K562 (cell line): ENCODE results near the gene MARS1. TPM values are rescaled to one million over a fixed set of nuclear protein-coding genes. Genes with fewer than 3 reads are reported as not detected.

ENCODE experiments used
- ATAC-seq: fragments of 200-7000 bp; cut with Tn5 transposase; 3 replicates; pipeline ENCODE4 v1.9.1; 2020; ENCODE audit warnings: moderate library complexity
- BruUV-seq: library from RNA; stranded (reverse); fragments of 400-500 nt; replicated peaks from 2 replicates; lab custom pipeline; 2021; lab: Mats Ljungman, UMichigan
- CTCF ChIA-PET: fragments of 300-600 bp; formaldehyde crosslinking; extraction: SDS; loops from one replicate; lab custom pipeline; 2021; ENCODE audit warnings: low intra/inter-chr PET ratio; lab: Yijun Ruan, JAX
- POLR2A ChIA-PET: fragments of 300-600, 350-650 bp; sonication (Branson Sonifier 250); formaldehyde crosslinking; extraction: SDS; loops from one replicate; lab custom pipeline; 2021; ENCODE audit warnings: antibody characterized with exemption, inconsistent platforms; lab: Yijun Ruan, JAX
- DNase-seq, 4 experiments: peaks; one replicate each; pipeline versions ENCODE4 v3.0.0 to v3.0.0-alpha.2; 2011 to 2018; ENCODE audit warnings: low spot score in 3 of 4, mixed read lengths in 3 of 4; ENCODE audit errors: extremely low read depth in 1 of 4
- FAIRE-seq: peaks from 2 replicates; lab custom pipeline; 2011; peaks lifted over from hg19 to GRCh38; lab: Jason Lieb, UNC
- H2AFZ ChIP-seq: 2 replicates; pipeline ENCODE4 v1.6.0; 2011; ENCODE audit warnings: low read depth, low read length, control low read depth, inconsistent platforms
- H3K27ac ChIP-seq: fragments of 200-600 bp; 3 replicates; pipeline ENCODE4 v1.8.0; 2011; ENCODE audit warnings: low read depth, mild to moderate bottlenecking, control low read depth, inconsistent platforms, low read length, moderate library complexity, mixed read lengths; ENCODE audit errors: extremely low read depth
- H3K27me3 ChIP-seq, 2 experiments: fragments of 300-600 bp in 1 of 2; 2 replicates in 1 of 2; 3 replicates in 1 of 2; pipeline versions ENCODE4 v1.6.0 to v1.8.0; 2011; ENCODE audit warnings: inconsistent platforms in 2 of 2, low read length in 2 of 2, mild to moderate bottlenecking in 1 of 2, mixed read lengths in 1 of 2, moderate library complexity in 1 of 2; ENCODE audit not compliant: control insufficient read depth in 2 of 2, insufficient read depth in 2 of 2
- H3K36me3 ChIP-seq: fragments of 300-600 bp; 3 replicates; pipeline ENCODE4 v1.8.0; 2011; ENCODE audit warnings: mild to moderate bottlenecking, low read length, inconsistent platforms; ENCODE audit not compliant: control insufficient read depth, insufficient read depth
- H3K4me1 ChIP-seq, 2 experiments: fragments of 200-600 bp in 1 of 2; replicated peaks in 1 of 2; 2 replicates in 1 of 2; 3 replicates in 1 of 2; pipeline versions ENCODE4 v1.5.1 to v1.8.0; 2011; ENCODE audit warnings: inconsistent platforms in 2 of 2, low read length in 2 of 2, mild to moderate bottlenecking in 1 of 2, mixed read lengths in 1 of 2, moderate library complexity in 1 of 2; ENCODE audit not compliant: control insufficient read depth in 2 of 2, insufficient read depth in 2 of 2
- H3K4me2 ChIP-seq: 2 replicates; pipeline ENCODE4 v1.6.1; 2011; ENCODE audit warnings: low read length, control low read depth, inconsistent platforms, mixed read lengths; ENCODE audit not compliant: insufficient read depth
- H3K4me3 ChIP-seq: fragments of 200-600 bp; sonication (generic), shearing (Covaris generic); 2 replicates; pipeline ENCODE4 v1.5.1; 2016; ENCODE audit warnings: control low read depth, inconsistent platforms
- H3K79me2 ChIP-seq: fragments of 200-600 bp; 3 replicates; pipeline ENCODE4 v1.8.0; 2011; ENCODE audit warnings: low read length, inconsistent platforms; ENCODE audit not compliant: control insufficient read depth, insufficient read depth
- H3K9ac ChIP-seq, 2 experiments: 2 replicates each; pipeline versions ENCODE4 v1.6.0 to v1.6.1; 2011; ENCODE audit warnings: low read depth in 2 of 2, low read length in 2 of 2, control low read depth in 1 of 2, inconsistent platforms in 1 of 2, mild to moderate bottlenecking in 1 of 2, mixed read lengths in 1 of 2; ENCODE audit not compliant: insufficient read depth in 1 of 2
- H3K9me1 ChIP-seq: one replicate; pipeline ENCODE4 v1.6.0; 2011; ENCODE audit warnings: inconsistent platforms, mild to moderate bottlenecking, low read length, moderate library complexity; ENCODE audit not compliant: control insufficient read depth, insufficient read depth
- H3K9me3 ChIP-seq: replicated peaks from 2 replicates; pipeline ENCODE4 v1.5.1; 2011; ENCODE audit warnings: low read depth, low read length, inconsistent platforms; ENCODE audit not compliant: control insufficient read depth, insufficient read depth
- H4K20me1 ChIP-seq: replicated peaks from 2 replicates; pipeline ENCODE4 v1.6.1; 2011; ENCODE audit warnings: low read length, inconsistent platforms, mixed read lengths; ENCODE audit not compliant: control insufficient read depth, insufficient read depth
- CEBPG ChIP-seq, 3 experiments: fragments of 200-800 bp in 1 of 3; sonication (Bioruptor generic) in 1 of 3; sonication (generic) in 1 of 3; formaldehyde crosslinking in 1 of 3; IDR thresholded peaks in 2 of 3; conservative IDR thresholded peaks in 1 of 3; 2 replicates each; pipeline versions ENCODE4 v1.6.1 to v1.8.0; 2016 to 2022; ENCODE audit warnings: missing compliant biosample characterization in 2 of 3, missing genetic modification characterization in 2 of 3, mild to moderate bottlenecking in 1 of 3, missing genetic modification reagents in 1 of 3
- CHD1 ChIP-seq: fragments of 200-600 bp; sonication (generic); IDR thresholded peaks from one replicate; pipeline ENCODE4 v1.6.1; 2012; ENCODE audit warnings: mild to moderate bottlenecking, moderate library complexity, low read length, inconsistent platforms
- CSDE1 ChIP-seq, 2 experiments: fragments of 450-650 bp; IDR thresholded peaks; 2 replicates each; pipeline ENCODE4 v1.6.1; 2016; ENCODE audit warnings: mild to moderate bottlenecking in 1 of 2
- KDM5B ChIP-seq: fragments of 200-600 bp; sonication (generic); IDR thresholded peaks from 2 replicates; pipeline ENCODE4 v1.6.1; 2012; ENCODE audit warnings: low read depth, mild to moderate bottlenecking, moderate library complexity, low read length, control low read depth, inconsistent platforms; ENCODE audit not compliant: insufficient replicate concordance
- MAFK ChIP-seq: IDR thresholded peaks from 2 replicates; pipeline ENCODE4 v1.6.1; 2011; ENCODE audit warnings: low read length, improper control_type of control experiment
- NONO ChIP-seq, 2 experiments: fragments of 200-400 bp in 1 of 2; fragments of 450-650 bp in 1 of 2; formaldehyde crosslinking in 1 of 2; IDR thresholded peaks; 2 replicates each; pipeline ENCODE4 v1.6.1; 2017; ENCODE audit warnings: low read depth in 2 of 2, mild to moderate bottlenecking in 2 of 2, moderate library complexity in 2 of 2, low read length in 1 of 2
- POLR2H ChIP-seq: IDR thresholded peaks from 2 replicates; pipeline ENCODE4 v1.6.1; 2016; ENCODE audit warnings: missing genetic modification characterization, low read depth, mild to moderate bottlenecking, control low read depth, missing compliant biosample characterization, moderate library complexity
- SUPT5H ChIP-seq: fragments of 450-650 bp; IDR thresholded peaks from 2 replicates; pipeline ENCODE4 v1.6.1; 2016
- THRAP3 ChIP-seq: fragments of 450-650 bp; IDR thresholded peaks from 2 replicates; pipeline ENCODE4 v1.6.1; 2016; ENCODE audit warnings: mild to moderate bottlenecking, inconsistent platforms, borderline replicate concordance
- ZKSCAN1 ChIP-seq: fragments of 150-350 bp; IDR thresholded peaks from 2 replicates; pipeline ENCODE4 v1.6.1; 2016; ENCODE audit warnings: low read depth, low read length
- ZNF224 ChIP-seq: sonication (generic); formaldehyde crosslinking; IDR thresholded peaks from 2 replicates; pipeline ENCODE4 v1.8.0; 2022; ENCODE audit warnings: mild to moderate bottlenecking, missing genetic modification reagents
- ZNF436 ChIP-seq: fragments of 250-450, 450-650 bp; sonication (Bioruptor Pico); formaldehyde crosslinking; IDR thresholded peaks from 2 replicates; pipeline ENCODE4 v1.7.0; 2020; ENCODE audit warnings: mild to moderate bottlenecking
- WGBS: fragments of 100-300 bp; shearing (Covaris generic); methylation state at CpG from one replicate; pipeline ENCODE4 v1.1.6; 2016; ENCODE audit warnings: low coverage, mixed read lengths; ENCODE audit not compliant: insufficient coverage; ENCODE audit errors: missing lambda C conversion rate; 5-methylcytosine and 5-hydroxymethylcytosine counted together
- in situ Hi-C: fragments of 300-500 bp; cut with MboI; formaldehyde crosslinking; loops from 4 replicates; pipeline ENCODE4 v1.15.0; 2018; ENCODE audit warnings: inconsistent platforms, mixed read lengths
- intact Hi-C: fragments of 100-400 bp; cut with micrococcal nuclease; formaldehyde crosslinking; loops from 2 replicates; pipeline ENCODE4 v1.14.2; 2022
- polyA plus RNA-seq, 8 experiments: library from polyadenylated mRNA; depleted of rRNA in 4 of 8; stranded (reverse) in 5 of 8; unstranded in 3 of 8; fragments of >200 nt; fragmentation: Nextera tagmentation in 2 of 8; fragmentation: Illumina TruSeq in 1 of 8; extraction: Ambion mirVana in 2 of 8; extraction: Trizol in 1 of 8; gene quantifications; 2 replicates each; pipeline versions ENCODE4 v1.2.1 to v1.2.3, GENCODE V29; 2011 to 2014; ENCODE audit warnings: inconsistent platforms in 1 of 8, missing spikeins in 1 of 8
- total RNA-seq, 7 experiments: library from RNA; depleted of rRNA in 6 of 7; stranded (reverse); fragments of >200 nt in 6 of 7; fragmentation: Illumina TruSeq in 2 of 7; extraction: Trizol in 2 of 7; gene quantifications; 2 replicates each; pipeline versions ENCODE4 v1.2.1 to v1.2.3, GENCODE V29; 2011 to 2021; ENCODE audit warnings: low replicate concordance in 1 of 7
- TF ChIP-seq, protein P1 (sequence below), 2 experiments: fragments of 450-650 bp; IDR thresholded peaks; 2 replicates each; pipeline ENCODE4 v1.6.1; 2016
- TF ChIP-seq, protein P2 (sequence below): sonication (generic); formaldehyde crosslinking; IDR thresholded peaks from 2 replicates; pipeline ENCODE4 v1.4.0; 2020; ENCODE audit warnings: mild to moderate bottlenecking, missing genetic modification reagents

The MARS1 gene
- total and polyA plus RNA-seq, 9 of the 15 experiments (the other 6 are each of a cell fraction or from before 2014, with no cell fraction given): 117 to 382 (median 220) TPM

DNA sequence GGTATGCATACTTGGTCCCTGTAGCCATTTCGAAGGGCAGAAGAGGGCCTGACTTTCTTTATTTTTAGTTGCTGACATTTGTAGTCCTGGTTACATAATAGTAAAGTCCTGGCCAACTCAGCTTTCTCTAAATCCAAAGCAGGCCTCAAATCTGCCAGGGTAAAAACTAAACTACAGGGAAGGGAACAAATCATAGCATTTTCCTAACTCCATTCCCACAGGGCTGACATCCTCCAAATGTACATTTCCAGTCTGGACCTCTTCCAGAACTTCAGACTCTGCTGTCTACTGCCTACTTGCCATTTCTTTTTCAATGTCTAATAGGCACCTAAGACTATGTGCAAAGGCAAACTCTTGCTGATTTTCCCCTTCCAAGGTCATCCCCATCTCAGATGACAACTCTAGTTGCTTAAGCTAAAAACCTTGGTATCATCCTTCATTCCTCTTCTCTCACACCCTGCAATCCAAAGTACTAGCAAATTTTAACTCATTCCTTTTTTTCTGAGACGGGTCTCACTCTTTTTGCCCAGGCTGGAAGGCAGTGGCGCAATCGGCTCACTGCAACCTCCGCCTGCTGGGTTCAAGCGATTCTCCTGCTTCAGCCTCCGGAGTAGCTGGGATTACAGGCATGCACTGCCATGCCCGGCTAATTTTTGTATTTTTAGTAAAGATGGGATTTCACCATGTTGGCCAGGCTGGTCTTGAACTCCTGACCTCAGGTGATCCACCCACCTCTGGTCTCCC, 30.5 kb downstream of the MARS1 start (continued):
- no peak for TF ChIP-seq ZNF224 (CRISPR knock-in tag)
- TF ChIP-seq, protein P1, sequence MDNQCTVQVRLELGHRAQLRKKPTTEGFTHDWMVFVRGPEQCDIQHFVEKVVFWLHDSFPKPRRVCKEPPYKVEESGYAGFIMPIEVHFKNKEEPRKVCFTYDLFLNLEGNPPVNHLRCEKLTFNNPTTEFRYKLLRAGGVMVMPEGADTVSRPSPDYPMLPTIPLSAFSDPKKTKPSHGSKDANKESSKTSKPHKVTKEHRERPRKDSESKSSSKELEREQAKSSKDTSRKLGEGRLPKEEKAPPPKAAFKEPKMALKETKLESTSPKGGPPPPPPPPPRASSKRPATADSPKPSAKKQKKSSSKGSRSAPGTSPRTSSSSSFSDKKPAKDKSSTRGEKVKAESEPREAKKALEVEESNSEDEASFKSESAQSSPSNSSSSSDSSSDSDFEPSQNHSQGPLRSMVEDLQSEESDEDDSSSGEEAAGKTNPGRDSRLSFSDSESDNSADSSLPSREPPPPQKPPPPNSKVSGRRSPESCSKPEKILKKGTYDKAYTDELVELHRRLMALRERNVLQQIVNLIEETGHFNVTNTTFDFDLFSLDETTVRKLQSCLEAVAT (IDR thresholded peaks at IDR 0.05): peak; percentile 35 to 64; a peak in 2 of 4 replicates

DNA sequence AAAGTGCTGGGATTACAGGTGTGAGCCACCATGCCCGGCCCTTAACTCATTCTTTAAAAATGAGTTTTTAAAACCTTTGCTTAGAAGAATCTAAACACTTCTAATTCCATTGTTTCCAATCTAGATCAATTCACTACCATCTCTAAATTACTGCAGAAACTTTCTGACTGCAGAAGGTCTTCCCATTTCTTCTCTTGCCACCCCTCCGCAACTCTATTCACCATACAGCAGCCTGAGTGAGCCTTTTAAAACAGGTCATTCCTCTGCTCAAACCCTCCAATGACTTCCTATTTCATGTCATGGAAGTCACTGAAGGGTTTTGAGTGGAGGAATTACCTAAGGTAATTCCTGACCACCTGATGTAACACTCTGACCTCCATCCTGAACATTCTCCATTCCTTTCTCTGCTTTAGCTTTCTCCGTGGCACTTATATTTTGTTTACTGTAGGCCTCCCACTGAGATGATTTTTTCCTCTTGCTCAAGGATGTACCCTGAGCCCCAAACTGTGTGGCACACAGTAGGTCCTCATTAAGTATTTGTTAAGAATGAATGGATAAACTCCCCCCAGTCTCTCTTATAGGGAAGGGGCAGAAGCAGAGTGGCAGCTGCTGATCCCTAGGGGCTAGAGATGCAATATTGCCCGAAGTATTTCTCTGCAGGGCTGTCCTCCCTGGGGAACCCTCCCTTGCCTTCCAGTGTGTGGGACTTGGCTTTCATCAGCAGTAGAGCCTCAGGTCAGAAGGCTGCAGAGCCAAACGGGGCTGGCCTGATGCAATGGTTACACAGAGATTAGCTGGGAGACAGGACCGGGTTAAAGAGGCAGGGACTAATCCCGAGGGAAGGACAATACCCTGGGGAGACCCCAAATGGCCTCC, 31.3 kb downstream of the MARS1 start:
- CTCF ChIA-PET: no interaction called here
- FAIRE-seq: no peak
- peak; percentile 57; the same call in 1 of the 2 replicates for TF ChIP-seq THRAP3
- peak; percentile 55 for TF ChIP-seq POLR2H (tag)
- peak; percentile 59 for TF ChIP-seq CHD1
- no peak for TF ChIP-seq CSDE1 (IDR thresholded peaks at IDR 0.05)
- TF ChIP-seq, protein P2, sequence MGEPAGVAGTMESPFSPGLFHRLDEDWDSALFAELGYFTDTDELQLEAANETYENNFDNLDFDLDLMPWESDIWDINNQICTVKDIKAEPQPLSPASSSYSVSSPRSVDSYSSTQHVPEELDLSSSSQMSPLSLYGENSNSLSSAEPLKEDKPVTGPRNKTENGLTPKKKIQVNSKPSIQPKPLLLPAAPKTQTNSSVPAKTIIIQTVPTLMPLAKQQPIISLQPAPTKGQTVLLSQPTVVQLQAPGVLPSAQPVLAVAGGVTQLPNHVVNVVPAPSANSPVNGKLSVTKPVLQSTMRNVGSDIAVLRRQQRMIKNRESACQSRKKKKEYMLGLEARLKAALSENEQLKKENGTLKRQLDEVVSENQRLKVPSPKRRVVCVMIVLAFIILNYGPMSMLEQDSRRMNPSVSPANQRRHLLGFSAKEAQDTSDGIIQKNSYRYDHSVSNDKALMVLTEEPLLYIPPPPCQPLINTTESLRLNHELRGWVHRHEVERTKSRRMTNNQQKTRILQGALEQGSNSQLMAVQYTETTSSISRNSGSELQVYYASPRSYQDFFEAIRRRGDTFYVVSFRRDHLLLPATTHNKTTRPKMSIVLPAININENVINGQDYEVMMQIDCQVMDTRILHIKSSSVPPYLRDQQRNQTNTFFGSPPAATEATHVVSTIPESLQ (CRISPR knock-in tag): no peak
- no peak for TF ChIP-seq NONO (IDR thresholded peaks at IDR 0.05; ENCODE audit: low read depth in 2 of 2, low read length in 1 of 2)
- no peak for TF ChIP-seq ZNF436 (CRISPR knock-in tag)
- TF ChIP-seq MAFK: no peak
- TF ChIP-seq ZKSCAN1: peak; percentile 97
- peak; percentile 74 for TF ChIP-seq KDM5B
- peak; percentile 22 for TF ChIP-seq SUPT5H
- TF ChIP-seq CEBPG (CRISPR knock-in tag; IDR thresholded peaks at IDR 0.05): peak; percentile 84
- TF ChIP-seq CEBPG (tag; conservative IDR thresholded peaks at IDR 0.05 in 1 of 2, IDR thresholded peaks at IDR 0.05 in 1 of 2): 0 out of 4 replicates have a peak, but pooled peaks of 1 of the 2 experiments have one; percentile 16

More for the DNA sequence above, 31.3 kb downstream of the MARS1 start:
- no TSS peak for BruUV-seq
- no peaks in the 10 kb centered on the region for H3K9me3 ChIP-seq
- H3K9ac ChIP-seq: peak overlapping the region; percentile 94 to 100
- POLR2A ChIA-PET: interaction anchor here (0.7 to 10.1 kb wide), 34 partner anchors 9 to 794 kb away, joined by 3 to 184 read pairs (median 4); partner anchors contain the start of genes ARHGEF25, B4GALNT1, CDK4 and DCTN2
- WGBS: 10% methylated on average over 7 of the region's 7 CpGs
- H3K9me1 ChIP-seq: peaks cover 7% of the 10 kb centered on the region
- H3K4me2 ChIP-seq: peak overlapping the region; percentile 99
- H3K4me1 ChIP-seq: peaks cover 23 to 37% of the 10 kb centered on the region in 2 experiments
- DNase-seq: peak in 1 of 4 experiments; percentile 42
- no peak overlapping the region for H2AFZ ChIP-seq
- in situ Hi-C loops: no loop called here
- ATAC-seq: peak; percentile 0; the same call in 1 of the 3 replicates
- H3K27ac ChIP-seq: peak overlapping the region; percentile 99
- H3K36me3 ChIP-seq: peaks cover 63% of the 10 kb centered on the region
- intact Hi-C loops: no loop called here
- peak overlapping the region; percentile 86 for H3K4me3 ChIP-seq
- H4K20me1 ChIP-seq: peaks cover 52% of the 10 kb centered on the region
- peaks cover 53% of the 10 kb centered on the region for H3K79me2 ChIP-seq
- no peaks in the 10 kb centered on the region for H3K27me3 ChIP-seq
